Naive thymus-derived CD8-positive, alpha-beta T cell (primary cell): ENCODE results near the gene SPATC1L. TPM values are rescaled to one million over a fixed set of nuclear protein-coding genes. Genes with fewer than 3 reads are reported as not detected.

Experiments
- ATAC-seq, 2 donors: fragments of 150-1000 bp; cut with Tn5 transposase in 1 of 2; sonication (Bioruptor Pico), chemical (Tn5 transposase) in 1 of 2; 1 replicate in 1 of 2; 2 replicates in 1 of 2; pipeline ENCODE4 v1.10.0; 2021; ENCODE audit warnings: mild to moderate bottlenecking in 2 of 2, moderate library complexity in 2 of 2
- POLR2A ChIA-PET: fragments of 350-600 bp; sonication (Branson Sonifier 250); formaldehyde crosslinking; loops from one replicate; lab custom pipeline; 2021; ENCODE audit warnings: antibody characterized with exemption; lab: Charles Lee
- DNase-seq, 10 donors: peaks; one replicate each; pipeline versions ENCODE4 v3.0.0 to v3.0.0-alpha.2; 2020 to 2022
- H3K27ac Mint-ChIP-seq, 10 donors: one replicate each; pipeline ENCODE4 v1.8.0; 2020 to 2022; ENCODE audit warnings: mild to moderate bottlenecking in 10 of 10, mixed read lengths in 10 of 10, moderate library complexity in 4 of 10, inconsistent platforms in 1 of 10
- H3K27me3 Mint-ChIP-seq, 5 donors: one replicate each; pipeline ENCODE4 v1.8.0; 2021 to 2022; ENCODE audit warnings: mixed read lengths in 5 of 5
- H3K36me3 Mint-ChIP-seq, 3 donors: one replicate each; pipeline ENCODE4 v1.8.0; 2020 to 2022; ENCODE audit warnings: mixed read lengths in 3 of 3, mild to moderate bottlenecking in 2 of 3, inconsistent platforms in 1 of 3
- H3K4me1 Mint-ChIP-seq, 4 donors: one replicate each; pipeline ENCODE4 v1.8.0; 2021 to 2022; ENCODE audit warnings: mixed read lengths in 4 of 4
- H3K4me3 Mint-ChIP-seq, 10 donors: one replicate each; pipeline ENCODE4 v1.8.0; 2020 to 2022; ENCODE audit warnings: mild to moderate bottlenecking in 10 of 10, mixed read lengths in 10 of 10, moderate library complexity in 6 of 10, inconsistent platforms in 1 of 10
- H3K9me3 Mint-ChIP-seq, 9 donors: one replicate each; pipeline ENCODE4 v1.8.0; 2020 to 2022; ENCODE audit warnings: mixed read lengths in 9 of 9, mild to moderate bottlenecking in 3 of 9, inconsistent platforms in 1 of 9, moderate library complexity in 1 of 9
- polyA plus RNA-seq, 3 donors: library from polyadenylated mRNA; unstranded; fragments of 300-500 nt; fragmentation: Illumina TruSeq; gene quantifications; one replicate each; pipeline ENCODE4 v1.2.3, GENCODE V29; 2021
- total RNA-seq, 8 experiments: library from RNA in 2 of 8; stranded (reverse) in 2 of 8; gene quantifications; one replicate each; pipeline ENCODE4 v1.2.3 and lab custom pipeline; 2021 to 2026

SPATC1L gene
- total and polyA plus RNA-seq, 5 experiments from 2014 or later = 11.2 to 20.5 (median 13.0) TPM

GRCh38 chr21:46212721-46213484 is 28.6 kb upstream of the SPATC1L start:
- DNase-seq (no peak), ATAC-seq (no peak)
- H3K4me1 Mint-ChIP-seq = peaks cover 0 to 1% (median 0%) of the 10 kb centered on the region in 4 donors
- peaks cover 0 to 15% (median 2%) of the 10 kb centered on the region in 3 donors for H3K36me3 Mint-ChIP-seq
- H3K27me3 Mint-ChIP-seq = no peaks in the 10 kb centered on the region
- no peaks in the 10 kb centered on the region for H3K9me3 Mint-ChIP-seq
- POLR2A ChIA-PET = no interaction called here
- no peak overlapping the region for H3K27ac Mint-ChIP-seq
- H3K4me3 Mint-ChIP-seq = no peak overlapping the region

GRCh38 chr21:46211786-46212720 is 27.8 kb upstream of the SPATC1L start:
- DNase-seq (no peak), ATAC-seq (no peak)
- H3K9me3 Mint-ChIP-seq = no peaks in the 10 kb centered on the region
- POLR2A ChIA-PET = no interaction called here
- H3K4me3 Mint-ChIP-seq = no peak overlapping the region
- H3K27ac Mint-ChIP-seq = peak overlapping the region in 1 of 10 donors; percentile 17
- H3K27me3 Mint-ChIP-seq = no peaks in the 10 kb centered on the region
- peaks cover 0 to 1% (median 0%) of the 10 kb centered on the region in 4 donors for H3K4me1 Mint-ChIP-seq
- peaks cover 0 to 17% (median 3%) of the 10 kb centered on the region in 3 donors for H3K36me3 Mint-ChIP-seq

- H3K4me3 Mint-ChIP-seq = no peak overlapping the region
- POLR2A ChIA-PET = no interaction called here
- H3K27ac Mint-ChIP-seq = peak overlapping the region in 1 of 10 donors; percentile 47
- no peaks in the 10 kb centered on the region for H3K9me3 Mint-ChIP-seq
- peaks cover 0 to 20% (median 3%) of the 10 kb centered on the region in 3 donors for H3K36me3 Mint-ChIP-seq
- no peaks in the 10 kb centered on the region for H3K27me3 Mint-ChIP-seq
- DNase-seq (no peak), ATAC-seq (no peak)
- H3K4me1 Mint-ChIP-seq = peaks cover 0 to 1% (median 0%) of the 10 kb centered on the region in 4 donors
Observed at GRCh38 chr21:46211376-46211775, 27.1 kb upstream of the SPATC1L start.

GRCh38 chr21:46210378-46211136 is 26.3 kb upstream of the SPATC1L start:
- H3K27ac Mint-ChIP-seq = no peak overlapping the region

GRCh38 chr21:46208761-46209721 is 24.8 kb upstream of the SPATC1L start:
- Mint-ChIP-seq H3K27me3 (no peaks in the 10 kb centered on the region), H3K36me3 (peaks cover 0 to 35% (median 5%) of the 10 kb centered on the region in 3 donors), H3K9me3 (no peaks in the 10 kb centered on the region), H3K4me1 (no peaks in the 10 kb centered on the region), H3K27ac (peak overlapping the region in 4 of 10 donors; percentile 1 to 76 (median 50)), H3K4me3 (no peak overlapping the region)
- ATAC-seq (no peak), DNase-seq (no peak)
- POLR2A ChIA-PET = no interaction called here

More at GRCh38 chr21:46210378-46211136, 26.3 kb upstream of the SPATC1L start:
- Mint-ChIP-seq H3K4me3 (no peak overlapping the region), H3K27me3 (no peaks in the 10 kb centered on the region), H3K9me3 (no peaks in the 10 kb centered on the region), H3K4me1 (peaks cover 0 to 1% (median 0%) of the 10 kb centered on the region in 4 donors), H3K36me3 (peaks cover 0 to 24% (median 5%) of the 10 kb centered on the region in 3 donors)
- POLR2A ChIA-PET = no interaction called here
- DNase-seq (no peak), ATAC-seq (no peak)

GRCh38 chr21:46207920-46208591 is 23.8 kb upstream of the SPATC1L start:
- POLR2A ChIA-PET = no interaction called here
- Mint-ChIP-seq H3K4me1 (no peaks in the 10 kb centered on the region), H3K27me3 (no peaks in the 10 kb centered on the region), H3K4me3 (no peak overlapping the region), H3K36me3 (peaks cover 0 to 45% (median 8%) of the 10 kb centered on the region in 3 donors), H3K9me3 (no peaks in the 10 kb centered on the region), H3K27ac (peak overlapping the region in 2 of 10 donors; percentile 15 to 73)
- ATAC-seq = no peak
- no peak for DNase-seq

GRCh38 chr21:46207006-46207919 is 23.0 kb upstream of the SPATC1L start:
- H3K9me3 Mint-ChIP-seq = no peaks in the 10 kb centered on the region
- no peak for ATAC-seq
- no peaks in the 10 kb centered on the region for H3K27me3 Mint-ChIP-seq
- no peaks in the 10 kb centered on the region for H3K4me1 Mint-ChIP-seq
- DNase-seq = no peak
- H3K36me3 Mint-ChIP-seq = peaks cover 0 to 53% (median 10%) of the 10 kb centered on the region in 3 donors
- POLR2A ChIA-PET = no interaction called here
- no peak overlapping the region for H3K4me3 Mint-ChIP-seq
- H3K27ac Mint-ChIP-seq = no peak overlapping the region

- no peak overlapping the region for H3K4me3 Mint-ChIP-seq
- no peaks in the 10 kb centered on the region for H3K9me3 Mint-ChIP-seq
- H3K27me3 Mint-ChIP-seq = no peaks in the 10 kb centered on the region
- POLR2A ChIA-PET = no interaction called here
- DNase-seq = no peak
- H3K36me3 Mint-ChIP-seq = peaks cover 0 to 53% (median 10%) of the 10 kb centered on the region in 3 donors
- H3K27ac Mint-ChIP-seq = no peak overlapping the region
- ATAC-seq = no peak
- no peaks in the 10 kb centered on the region for H3K4me1 Mint-ChIP-seq
Observed at GRCh38 chr21:46206163-46207005, 22.1 kb upstream of the SPATC1L start.

- DNase-seq (no peak), ATAC-seq (no peak)
- peak overlapping the region in 3 of 10 donors; percentile 22 to 60 (median 52) for H3K27ac Mint-ChIP-seq
- POLR2A ChIA-PET = no interaction called here
- H3K4me1 Mint-ChIP-seq = no peaks in the 10 kb centered on the region
- H3K9me3 Mint-ChIP-seq = no peaks in the 10 kb centered on the region
- H3K27me3 Mint-ChIP-seq = no peaks in the 10 kb centered on the region
- H3K4me3 Mint-ChIP-seq = no peak overlapping the region
- H3K36me3 Mint-ChIP-seq = peaks cover 0 to 54% (median 10%) of the 10 kb centered on the region in 3 donors
Observed at GRCh38 chr21:46205766-46206162, 21.5 kb upstream of the SPATC1L start.

- DNase-seq = no peak
- H3K36me3 Mint-ChIP-seq = peaks cover 0 to 60% (median 10%) of the 10 kb centered on the region in 3 donors
- H3K27ac Mint-ChIP-seq = peak overlapping the region in 3 of 10 donors; percentile 2 to 79 (median 24)
- no peak overlapping the region for H3K4me3 Mint-ChIP-seq
- no peak for ATAC-seq
- no peaks in the 10 kb centered on the region for H3K4me1 Mint-ChIP-seq
- H3K27me3 Mint-ChIP-seq = no peaks in the 10 kb centered on the region
- H3K9me3 Mint-ChIP-seq = no peaks in the 10 kb centered on the region
- POLR2A ChIA-PET = no interaction called here
Observed at GRCh38 chr21:46205166-46205565, 20.9 kb upstream of the SPATC1L start.
